A549 treated with CpdA at 1 μM for 4 hours (cell line): ENCODE data around the gene FLVCR2. TPM values are rescaled to one million over a fixed set of nuclear protein-coding genes. Genes with fewer than 3 reads are reported as not detected.

Source experiments
- total RNA-seq: library from RNA; stranded (reverse); fragments of 200-300 nt; extraction: Qiagen RNA extraction; gene quantifications from 5 replicates; pipeline ENCODE4 v1.2.3, GENCODE V29; 2022; ENCODE audit warnings: low read depth

The FLVCR2 gene
- total RNA-seq, result 2.1 to 3.5 TPM (median 2.3 TPM) in 5 replicates

DNA sequence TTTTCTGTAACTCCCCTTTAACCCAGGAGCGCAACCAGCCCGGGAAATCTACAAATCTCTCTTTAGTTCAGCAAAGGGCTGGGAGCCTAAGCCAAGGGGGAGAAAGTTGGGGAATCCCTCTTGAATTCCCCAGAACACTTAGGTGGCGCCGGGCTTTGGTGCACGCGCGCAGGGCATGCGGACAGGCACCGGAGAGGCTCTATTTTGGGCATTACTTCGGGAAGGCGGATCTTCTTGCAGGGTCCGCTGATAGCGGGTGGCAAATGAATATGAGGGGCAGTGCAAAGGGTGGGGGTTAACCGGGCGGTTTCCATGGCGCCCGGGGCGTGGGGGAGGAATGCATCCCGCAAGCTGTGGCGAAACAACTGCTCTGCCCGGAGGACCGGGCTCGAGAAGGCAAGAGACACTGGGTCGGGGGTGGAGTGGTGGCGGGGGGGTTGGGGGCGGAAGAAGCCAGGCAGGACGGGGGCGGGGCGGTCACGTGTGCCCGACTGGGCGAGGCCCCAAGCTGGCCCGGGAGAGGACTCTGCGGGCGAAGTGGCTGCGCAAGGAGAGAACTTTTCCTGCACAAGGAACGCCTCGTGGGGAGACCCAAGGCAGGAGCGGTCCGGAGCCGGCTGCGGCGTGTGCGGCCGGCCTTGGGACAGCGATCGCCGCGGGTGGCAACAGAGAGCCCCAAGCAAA lies at the start of gene FLVCR2:
Gene FLVCR2 (plus strand): TSS at position 519 of the 684 bp plus-strand sequence. CDS start 353 bp downstream, outside the sequence.

GRCh38 chr14:75660630-75661498 lies 82.4 kb downstream of the FLVCR2 start, which contains the start of the genes ERG28 and TTLL5:
Gene ERG28, minus strand, starts transcription at chr14:75660876. Its CDS starts 3,374 bp downstream, at chr14:75657502.
Gene TTLL5, plus strand, starts transcription at chr14:75661246. Its CDS starts 1,904 bp downstream, at chr14:75663150.

Other genes with a start within 250 kb of the FLVCR2 start
- 15.7 to 25.3 TPM (median 22.0 TPM) in 5 replicates for gene JDP2, start 150.6 kb upstream of the FLVCR2 start, total RNA-seq
- gene BATF, start 56.2 kb upstream of the FLVCR2 start, total RNA-seq, result not detected in 5 replicates
- 12.3 to 16.3 TPM (median 15.1 TPM) in 5 replicates for gene ERG28, start 82.3 kb downstream of the FLVCR2 start, total RNA-seq
- gene TTLL5, start 82.6 kb downstream of the FLVCR2 start, total RNA-seq, result 10.3 to 14.3 TPM (median 14.0 TPM) in 5 replicates